Measurements from ENCODE around the gene H2AZ2. TPM values are rescaled to one million over a fixed set of nuclear protein-coding genes. Genes with fewer than 3 reads are reported as not detected.
"Not testable (repeated sequence)": the region's sequence is repeated elsewhere in the genome, so short reads cannot be mapped to it uniquely, and the experiment has no call there.

Gene H2AZ2
- total RNA-seq, 2 donors from 2014 or later = 126 to 147 TPM

- intact Hi-C loops (cut with DNase I, micrococcal nuclease) = no loop called here
- peak; percentile 85 for ATAC-seq
- peak; percentile 98 to 99 for DNase-seq
Observed at GRCh38 chr7:44796504-44797328, 51.2 kb downstream of the H2AZ2 start, which contains the start of gene PPIA. Gene PPIA (plus strand): TSS chr7:44796681. CDS start chr7:44796725, 44 bp downstream.

DNA sequence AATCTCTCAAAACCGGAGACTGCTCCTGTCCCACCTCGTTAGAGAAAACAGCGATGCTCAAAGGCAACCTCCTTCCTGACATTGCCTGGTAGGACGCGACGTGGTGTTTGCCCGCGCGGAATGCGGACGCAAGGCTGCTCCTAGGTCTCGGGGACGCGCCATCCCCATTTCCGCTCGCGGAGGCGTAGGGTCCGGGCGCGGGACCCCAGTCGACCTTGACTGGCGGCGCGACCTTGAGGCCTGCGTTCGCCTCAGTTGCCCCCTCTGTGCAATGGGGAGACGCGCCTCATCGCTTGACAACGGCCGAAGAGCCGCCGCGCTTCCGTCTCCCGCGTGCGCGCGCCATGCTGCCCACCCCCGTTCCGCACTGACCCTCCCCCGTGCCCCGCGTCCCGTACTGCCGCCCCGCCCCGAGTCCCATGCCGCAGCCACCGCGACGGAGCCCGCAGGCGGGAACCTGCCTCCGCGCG, 51.8 kb downstream of the H2AZ2 start:
- ATAC-seq = peak; percentile 24

DNA sequence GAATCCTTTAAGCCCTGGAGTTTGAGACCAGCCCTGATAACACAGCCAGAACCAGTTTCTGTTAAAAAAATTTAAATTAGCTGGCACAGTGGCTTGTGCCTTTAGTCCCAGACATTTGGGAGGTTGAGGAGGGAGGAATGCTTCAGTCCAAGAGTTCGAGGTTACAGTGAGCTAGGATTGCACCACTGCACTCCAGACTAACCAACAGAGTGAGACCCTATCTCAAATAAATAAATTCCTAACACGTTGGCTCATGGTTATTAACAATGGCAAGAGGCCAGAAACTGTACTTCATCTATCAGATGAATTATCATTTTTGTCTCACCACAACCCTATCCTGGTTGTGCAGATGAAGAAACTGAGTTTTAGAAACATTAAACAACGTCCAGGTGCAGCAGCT, 53.6 kb downstream of the H2AZ2 start:
- intact Hi-C loops (cut with DNase I, micrococcal nuclease) = loop anchor here in 1 of 2 donors (5.0 kb wide), 1 partner anchor 42 kb away; no protein-coding TSS in a partner anchor
- no peak for DNase-seq

More for the DNA sequence above, 51.8 kb downstream of the H2AZ2 start:
- intact Hi-C loops (cut with DNase I, micrococcal nuclease) = no loop called here
- DNase-seq = no peak

GRCh38 chr7:44793919-44794318, 54.0 kb downstream of the H2AZ2 start:
- no peak for ATAC-seq

More for the DNA sequence above, 53.6 kb downstream of the H2AZ2 start:
- ATAC-seq = no peak

DNA sequence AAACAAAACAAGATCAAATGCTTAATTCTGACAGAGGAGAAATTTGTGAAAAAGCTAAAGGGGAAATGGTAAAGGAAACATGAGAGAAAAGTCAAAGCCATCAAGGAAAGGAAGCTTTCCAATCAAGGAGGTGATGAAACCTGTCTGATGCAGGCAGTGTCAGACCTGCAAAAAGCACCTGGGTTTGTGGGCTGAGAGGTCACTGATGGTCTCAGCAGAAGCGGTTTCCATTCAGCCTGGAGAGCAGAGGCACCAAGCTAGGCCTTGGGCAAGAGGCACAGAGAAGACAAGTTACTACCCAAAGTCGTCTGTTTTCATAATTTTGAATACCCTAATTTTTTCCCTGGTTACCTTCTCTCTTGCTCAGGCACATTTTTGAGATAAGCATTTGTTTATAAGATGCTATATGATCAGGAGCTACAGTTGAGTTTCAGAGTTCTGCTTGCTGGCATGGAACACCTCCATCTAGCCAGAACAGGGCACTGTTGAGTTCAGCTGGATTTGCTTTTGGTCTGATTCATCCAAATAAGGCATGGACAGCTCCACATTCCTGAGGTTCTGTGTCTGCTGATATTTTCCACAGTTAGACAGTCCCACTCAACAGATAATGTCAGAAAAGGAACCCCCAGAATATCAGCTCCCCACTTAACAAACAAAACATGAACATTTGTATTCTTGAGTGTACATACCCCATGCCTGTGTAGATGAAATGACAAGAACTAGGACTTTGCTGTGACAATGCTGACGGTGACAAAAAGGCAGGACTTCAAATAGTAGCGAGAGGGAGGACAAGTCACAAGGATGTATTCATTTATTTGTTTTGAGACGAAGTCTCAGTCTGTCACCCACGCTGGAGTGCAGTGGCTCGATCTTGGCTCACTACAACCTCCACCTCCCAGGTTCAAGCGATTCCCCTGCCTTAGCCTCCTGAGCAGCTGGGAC, 56.3 kb downstream of the H2AZ2 start:
- DNase-seq = no peak
- ATAC-seq = no peak
- intact Hi-C loops (cut with DNase I, micrococcal nuclease) = loop anchor here in 1 of 2 donors (5.0 kb wide), 1 partner anchor 39 kb away; no protein-coding TSS in a partner anchor

More at GRCh38 chr7:44793919-44794318, 54.0 kb downstream of the H2AZ2 start:
- intact Hi-C loops (cut with DNase I, micrococcal nuclease) = loop anchor here in 1 of 2 donors (5.0 kb wide), 1 partner anchor 42 kb away; no protein-coding TSS in a partner anchor
- DNase-seq = no peak

GRCh38 chr7:44789990-44790389, 57.9 kb downstream of the H2AZ2 start:
- no peak for ATAC-seq
- intact Hi-C loops (cut with DNase I, micrococcal nuclease) = loop anchor here in 1 of 2 donors (5.0 kb wide), 1 partner anchor 38 kb away; no protein-coding TSS in a partner anchor
- no peak for DNase-seq

- intact Hi-C loops (cut with DNase I, micrococcal nuclease) = no loop called here
- DNase-seq (no peak), ATAC-seq (no peak)
Observed at GRCh38 chr7:44787762-44788161, 60.1 kb downstream of the H2AZ2 start.

- ATAC-seq (no peak), DNase-seq (no peak)
- intact Hi-C loops (cut with DNase I, micrococcal nuclease) = no loop called here
Observed at GRCh38 chr7:44787041-44787440, 60.8 kb downstream of the H2AZ2 start.

DNA sequence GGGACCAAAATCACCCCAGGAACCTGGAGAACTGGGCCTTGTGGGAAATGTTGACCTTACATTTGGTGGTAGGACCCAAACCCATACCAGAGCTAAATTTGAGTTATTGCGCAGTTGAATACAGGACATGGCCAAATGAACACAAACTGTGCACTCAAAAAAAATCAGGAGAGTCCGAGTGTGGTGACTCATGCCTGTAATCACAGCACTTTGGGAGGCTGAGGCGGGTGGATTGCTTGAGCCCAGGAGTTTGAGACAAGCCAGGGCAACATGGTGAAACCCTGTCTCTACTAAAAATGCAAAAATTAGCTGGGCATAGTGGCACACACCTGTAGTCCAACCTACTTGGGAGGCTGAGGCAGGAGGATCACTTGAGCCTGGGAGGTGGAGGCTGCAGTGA, 62.7 kb downstream of the H2AZ2 start:
- ATAC-seq; intact Hi-C loops (cut with DNase I, micrococcal nuclease); DNase-seq: not testable (repeated sequence)

GRCh38 chr7:44784364-44784763, 63.5 kb downstream of the H2AZ2 start:
- intact Hi-C loops (cut with DNase I, micrococcal nuclease) = no loop called here
- DNase-seq (no peak), ATAC-seq (no peak)

DNA sequence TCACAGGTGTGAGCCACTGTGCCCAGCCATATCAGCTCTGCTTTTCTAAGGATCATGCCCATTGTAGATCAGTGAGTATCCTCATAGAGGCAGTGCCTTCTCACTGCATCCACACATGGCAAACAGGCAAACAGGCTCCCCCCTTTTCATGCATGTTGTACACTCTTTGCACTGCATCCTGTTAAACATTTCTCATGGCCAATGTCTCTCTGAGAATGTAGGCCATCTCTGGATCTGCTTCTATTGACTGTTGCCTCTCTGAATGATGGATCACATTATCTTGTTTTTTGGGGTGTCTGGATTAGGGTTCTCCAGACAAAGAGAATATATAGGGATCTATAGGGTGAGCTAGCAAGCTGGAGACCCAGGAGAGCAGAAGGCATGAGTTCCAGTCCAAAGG, 64.5 kb downstream of the H2AZ2 start:
- no peak for DNase-seq
- ATAC-seq = no peak
- intact Hi-C loops (cut with DNase I, micrococcal nuclease) = no loop called here

GRCh38 chr7:44782460-44782859, 65.4 kb downstream of the H2AZ2 start:
- DNase-seq (no peak), ATAC-seq (no peak)
- intact Hi-C loops (cut with DNase I, micrococcal nuclease) = no loop called here

Other genes starting within 250 kb of the H2AZ2 start
- 100 to 1,000 TPM; 174 to 221 TPM for gene OGDH, start 241.5 kb downstream of the H2AZ2 start, total RNA-seq
- 10 to 100 TPM; 67.1 to 83.3 TPM for gene ZMIZ2, start 99.2 kb downstream of the H2AZ2 start, total RNA-seq
- gene PPIA, start 51.4 kb downstream of the H2AZ2 start, total RNA-seq = 1,000 to 10,000 TPM; 1,049 to 1,320 TPM
- 10 to 100 TPM; 19.7 to 20.9 TPM for gene PURB, start 37.4 kb upstream of the H2AZ2 start, total RNA-seq
- 1 to 10 TPM; 2.6 to 4.2 TPM for gene MYO1G, start 130.9 kb upstream of the H2AZ2 start, total RNA-seq
- 10 to 100 TPM; 33.7 to 39.1 TPM for gene CCM2, start 152.1 kb upstream of the H2AZ2 start, total RNA-seq
- gene NACAD, start 240.9 kb upstream of the H2AZ2 start, total RNA-seq = 1 to 10 TPM in 1 of 2 donors, under 1 TPM in 1; 0.61 to 1.5 TPM